Adipocyte (in vitro differentiated cells): Measurements from ENCODE around the gene TWF2.
A peak's percentile ranks its signal among the peaks of the same experiment; 100 is the strongest.
"Not testable (repeated sequence)": the region's sequence is repeated elsewhere in the genome, so short reads cannot be mapped to it uniquely, and the experiment has no call there.

ENCODE experiments used
- DNase-seq: peaks from one replicate; pipeline ENCODE4 v3.0.0-alpha.2; 2015; ENCODE audit warnings: low read depth
- H3K27me3 ChIP-seq: replicated peaks from 2 replicates; pipeline ENCODE4 v1.7.0; 2013; ENCODE audit warnings: mild to moderate bottlenecking, low read length, moderate library complexity; ENCODE audit not compliant: control insufficient read depth, insufficient read depth
- H3K36me3 ChIP-seq: 2 replicates; pipeline ENCODE4 v1.7.0; 2013; ENCODE audit warnings: low read length, mild to moderate bottlenecking, moderate library complexity; ENCODE audit not compliant: control insufficient read depth, insufficient read depth, severe bottlenecking
- H3K4me1 ChIP-seq: 2 replicates; pipeline ENCODE4 v1.7.0; 2013; ENCODE audit warnings: mild to moderate bottlenecking, low read length, moderate library complexity; ENCODE audit not compliant: control insufficient read depth, insufficient read depth
- H3K4me3 ChIP-seq: 2 replicates; pipeline ENCODE4 v1.7.0; 2013; ENCODE audit warnings: mild to moderate bottlenecking, low read length, moderate library complexity
- H3K9ac ChIP-seq: 2 replicates; pipeline ENCODE4 v1.7.0; 2013; ENCODE audit warnings: mild to moderate bottlenecking, low read length, moderate library complexity
- H3K9me3 ChIP-seq: 2 replicates; pipeline ENCODE4 v1.7.0; 2013; ENCODE audit warnings: mild to moderate bottlenecking, low read length, moderate library complexity; ENCODE audit not compliant: control insufficient read depth

Gene TWF2

DNA sequence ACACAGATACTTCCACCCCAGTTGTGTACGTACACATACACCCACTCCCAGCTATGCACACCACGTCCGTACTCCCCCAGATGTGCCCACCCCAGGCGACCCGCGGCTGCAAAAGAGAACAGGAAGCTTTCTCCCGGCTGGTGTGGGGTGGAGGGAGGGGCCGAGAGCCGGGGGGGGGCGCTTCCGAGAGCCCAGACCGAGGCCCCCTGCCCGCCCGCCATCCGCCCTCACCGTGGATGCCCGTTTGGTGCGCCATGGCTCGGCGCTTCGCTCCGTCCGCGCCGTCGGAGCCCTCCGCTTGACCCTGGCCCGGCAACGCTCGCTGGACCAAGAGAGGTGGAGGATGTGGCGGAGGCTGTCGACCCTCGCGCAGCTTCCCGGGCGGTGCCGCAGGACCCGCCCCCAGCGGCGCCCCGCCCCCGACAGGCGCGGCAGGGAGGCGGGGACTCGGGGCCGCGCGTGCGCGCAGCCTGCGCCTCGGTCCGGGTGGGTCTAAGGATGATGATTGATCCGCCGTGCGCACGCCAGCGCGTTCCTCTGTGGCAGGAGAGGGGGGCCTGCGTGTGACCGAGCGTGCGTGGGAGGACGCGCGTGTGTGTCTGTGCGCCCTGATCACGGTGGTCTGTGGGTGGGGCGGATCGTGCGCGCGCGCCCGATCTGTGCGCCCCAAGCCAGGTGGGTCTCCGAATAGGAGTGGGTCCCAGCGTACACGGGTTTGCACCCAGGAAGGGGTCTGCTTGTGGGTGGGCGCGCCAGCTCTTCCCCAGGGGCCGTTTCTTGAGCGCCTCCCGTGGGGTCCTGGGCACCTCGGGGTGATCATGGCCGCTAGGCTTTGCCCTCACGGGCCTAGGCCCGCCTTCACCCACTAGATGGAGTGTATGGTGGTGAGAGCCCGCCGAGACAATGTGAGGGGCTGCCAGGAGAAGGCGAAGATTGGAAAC, at the start of gene TWF2:
Gene TWF2 (minus strand): TSS at position 398 of the 941 bp plus-strand sequence. CDS start 142 bp downstream, at position 256.
- peaks cover 50% of the 10 kb centered on the region for H3K4me1 ChIP-seq
- H3K27me3 ChIP-seq, result no peaks in the 10 kb centered on the region
- H3K4me3 ChIP-seq, result peak within 1 kb of the TSS; percentile 87
- peaks cover 11% of the 10 kb centered on the region for H3K36me3 ChIP-seq
- H3K9me3 ChIP-seq, result no peaks in the 10 kb centered on the region
- peak within 1 kb of the TSS; percentile 99 for H3K9ac ChIP-seq
- peak; percentile 93 for DNase-seq

DNA sequence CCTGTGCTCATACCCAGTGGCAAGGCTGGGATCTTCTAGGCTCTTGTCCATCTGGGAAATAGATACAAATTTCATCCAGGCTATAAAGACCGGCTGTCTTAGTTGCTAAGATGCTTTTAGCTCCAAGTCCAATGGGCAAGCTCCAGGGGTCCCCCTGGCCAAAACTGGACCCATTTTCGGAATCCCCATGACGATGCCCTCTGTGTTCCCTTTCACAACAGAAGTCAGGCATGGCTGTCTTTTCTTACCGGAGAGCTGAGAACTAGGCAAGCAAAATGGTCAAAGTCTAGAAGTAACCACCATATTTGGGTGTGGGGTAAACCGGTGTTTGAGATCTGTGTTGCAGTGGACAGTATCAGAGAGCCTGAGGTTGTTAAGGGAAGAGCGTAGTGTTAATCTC, 49.7 kb upstream of the TWF2 start:
- peak overlapping the region; percentile 89 for H3K4me3 ChIP-seq
- no peaks in the 10 kb centered on the region for H3K27me3 ChIP-seq
- H3K9me3 ChIP-seq, result no peaks in the 10 kb centered on the region
- H3K4me1 ChIP-seq, result peaks cover 33% of the 10 kb centered on the region
- peaks cover 24% of the 10 kb centered on the region for H3K36me3 ChIP-seq
- DNase-seq, result no peak
- peak overlapping the region; percentile 98 for H3K9ac ChIP-seq

DNA sequence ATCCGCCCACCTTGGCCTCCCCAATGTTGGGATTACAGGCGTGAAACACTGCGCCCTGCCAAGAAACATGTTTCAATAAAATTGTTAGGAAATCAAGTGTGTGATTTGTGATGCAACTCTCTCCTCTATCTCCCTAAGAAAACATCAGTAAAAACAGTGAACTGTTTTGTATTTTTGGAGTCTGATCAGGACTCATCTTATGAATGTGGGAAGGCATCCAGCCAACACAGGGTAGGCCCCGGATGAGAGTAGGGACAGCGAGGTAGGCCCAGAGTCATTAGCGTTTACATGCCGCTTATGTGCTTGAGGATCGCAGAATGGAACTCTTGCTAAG, 47.8 kb upstream of the TWF2 start:
- no peak for DNase-seq
- Histone ChIP-seq H3K9me3 (no peaks in the 10 kb centered on the region), H3K36me3 (peaks cover 8% of the 10 kb centered on the region), H3K4me1 (peaks cover 51% of the 10 kb centered on the region), H3K9ac (peak overlapping the region; percentile 98), H3K27me3 (no peaks in the 10 kb centered on the region), H3K4me3 (peak overlapping the region; percentile 89)

DNA sequence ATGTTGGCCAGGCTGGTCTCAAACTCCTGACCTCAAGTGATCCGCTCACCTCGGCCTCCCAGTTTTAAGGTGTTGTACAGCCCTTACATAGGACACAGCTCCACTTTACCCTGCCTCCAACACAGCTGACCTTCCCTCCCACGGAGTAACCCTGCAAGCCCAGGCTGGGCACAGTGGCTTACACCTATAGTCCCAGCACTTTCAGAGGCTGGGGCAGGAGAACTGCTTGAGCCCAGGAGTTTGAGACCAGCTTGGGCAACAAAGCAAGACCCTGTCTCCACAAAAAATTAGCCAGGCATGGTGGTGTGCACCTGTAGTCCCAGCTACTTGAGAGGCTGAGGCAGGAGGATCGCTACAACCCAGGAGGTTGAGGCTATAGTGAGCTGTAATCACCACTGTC, 45.1 kb upstream of the TWF2 start:
- H3K9me3 ChIP-seq, H3K4me3 ChIP-seq, H3K27me3 ChIP-seq, DNase-seq, H3K36me3 ChIP-seq, H3K9ac ChIP-seq: not testable (repeated sequence)
- H3K4me1 ChIP-seq, result peaks cover 60% of the 10 kb centered on the region

DNA sequence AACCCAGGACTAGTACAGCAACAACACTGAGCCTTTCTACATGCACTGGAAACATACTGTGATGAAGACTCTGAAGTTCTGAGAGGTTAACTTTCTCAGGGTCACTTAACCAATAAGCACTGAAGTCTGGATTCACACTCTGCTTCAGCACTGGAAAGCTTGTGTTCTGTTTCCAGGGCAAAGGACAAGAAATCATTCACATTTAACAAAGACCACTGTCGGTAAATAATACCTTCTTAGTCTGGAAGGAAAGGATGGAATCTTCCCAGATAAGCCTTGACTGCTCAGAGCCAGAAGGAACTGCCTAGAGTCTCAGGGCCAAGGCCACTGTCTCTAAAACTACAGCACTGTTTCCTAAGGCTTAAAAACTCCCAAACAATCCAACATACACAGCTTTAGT, 44.3 kb upstream of the TWF2 start:
- Histone ChIP-seq H3K9me3 (no peaks in the 10 kb centered on the region), H3K4me3 (no peak overlapping the region), H3K27me3 (no peaks in the 10 kb centered on the region), H3K36me3 (no peaks in the 10 kb centered on the region), H3K4me1 (peaks cover 53% of the 10 kb centered on the region), H3K9ac (peak overlapping the region; percentile 9)
- no peak for DNase-seq

DNA sequence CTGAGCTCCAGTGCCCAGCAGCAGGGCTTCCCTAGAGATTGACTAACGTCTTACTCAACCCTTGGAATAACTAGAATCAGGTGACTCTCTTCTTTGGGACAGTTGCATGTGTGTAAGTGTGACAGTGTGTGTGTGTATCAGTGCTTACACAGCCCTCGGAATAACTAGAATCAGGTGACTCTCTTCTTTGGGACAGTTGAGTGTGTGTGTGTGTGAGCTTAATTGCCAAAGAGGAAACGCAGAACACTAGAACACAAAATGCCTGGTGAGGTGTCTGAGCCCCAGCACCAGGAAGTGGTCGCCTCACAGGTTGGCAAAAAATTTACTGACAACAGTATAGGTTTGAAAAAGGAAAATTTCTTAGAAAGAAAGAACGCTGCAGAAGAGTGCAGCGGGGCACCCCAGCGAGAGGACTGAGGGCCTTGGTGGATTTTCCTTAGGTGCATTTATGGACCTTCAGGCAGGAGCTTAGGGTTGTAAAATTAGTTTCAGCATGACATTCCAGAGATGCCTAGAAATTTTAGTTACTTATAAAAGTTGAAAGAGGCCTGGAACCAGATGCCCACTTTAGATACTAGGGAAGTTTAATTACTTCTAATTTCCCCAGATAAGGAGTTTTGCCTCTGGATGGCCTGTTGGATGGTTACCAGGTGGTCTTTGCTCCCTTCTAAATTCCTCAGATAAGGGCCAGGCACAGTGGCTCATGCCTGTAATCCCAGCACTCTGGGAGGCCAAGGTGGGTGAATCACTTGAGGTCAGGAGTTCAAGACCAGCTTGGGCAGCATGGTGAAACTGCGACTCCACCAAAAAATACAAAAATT, 43.2 kb upstream of the TWF2 start:
- peaks cover 52% of the 10 kb centered on the region for H3K4me1 ChIP-seq

DNA sequence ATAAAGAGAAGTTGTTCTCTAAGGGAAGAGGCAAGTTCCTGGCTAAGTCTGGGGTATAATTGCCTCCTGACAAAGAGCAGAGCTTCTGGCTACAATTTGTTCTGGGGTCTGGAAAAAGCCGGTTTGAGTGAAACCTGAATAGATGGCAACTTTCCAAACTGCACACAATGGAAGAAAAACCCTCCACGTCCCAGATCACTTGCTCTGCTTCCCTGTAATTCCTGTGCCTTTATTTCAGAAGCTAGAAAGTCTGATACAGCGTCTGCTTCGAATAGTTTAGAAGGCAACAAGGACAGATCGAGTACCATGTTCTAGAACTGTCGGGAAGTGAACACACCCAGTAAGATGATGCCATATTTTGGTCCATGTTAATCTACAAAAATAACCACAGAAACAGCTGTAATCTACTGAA, 41.1 kb upstream of the TWF2 start:
- Histone ChIP-seq H3K36me3 (no peaks in the 10 kb centered on the region), H3K27me3 (no peaks in the 10 kb centered on the region), H3K4me3 (peak overlapping the region; percentile 98), H3K9me3 (no peaks in the 10 kb centered on the region), H3K4me1 (peaks cover 58% of the 10 kb centered on the region), H3K9ac (peak overlapping the region; percentile 100)
- DNase-seq, result peak; percentile 78

More for the DNA sequence above, 43.2 kb upstream of the TWF2 start:
- no peaks in the 10 kb centered on the region for H3K27me3 ChIP-seq
- H3K4me3 ChIP-seq, result no peak overlapping the region
- no peaks in the 10 kb centered on the region for H3K36me3 ChIP-seq
- peak; percentile 36 for DNase-seq
- H3K9me3 ChIP-seq, result no peaks in the 10 kb centered on the region
- no peak overlapping the region for H3K9ac ChIP-seq

DNA sequence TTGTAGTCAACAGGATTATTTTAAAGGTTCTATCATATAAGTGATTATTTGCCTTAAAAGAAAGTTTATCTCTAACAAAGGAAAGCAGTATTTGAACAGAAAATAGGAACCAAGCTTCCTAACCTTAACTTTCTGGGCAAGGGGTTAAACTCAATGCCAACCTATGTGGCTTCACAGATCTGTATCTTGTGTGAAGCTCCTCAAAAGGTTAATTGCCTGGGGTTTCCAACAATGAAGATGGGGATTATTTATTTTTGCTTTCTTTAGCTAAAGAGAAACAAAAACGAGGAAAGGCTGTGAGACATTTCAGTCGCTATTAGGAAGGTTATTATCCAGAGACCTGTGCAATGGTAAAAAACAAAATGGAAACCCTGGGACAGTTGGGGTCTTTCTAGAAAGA, 40.6 kb upstream of the TWF2 start:
- Histone ChIP-seq H3K4me3 (peak overlapping the region; percentile 98), H3K4me1 (peaks cover 59% of the 10 kb centered on the region), H3K36me3 (no peaks in the 10 kb centered on the region), H3K9me3 (no peaks in the 10 kb centered on the region), H3K9ac (peak overlapping the region; percentile 100), H3K27me3 (no peaks in the 10 kb centered on the region)
- DNase-seq, result no peak

DNA sequence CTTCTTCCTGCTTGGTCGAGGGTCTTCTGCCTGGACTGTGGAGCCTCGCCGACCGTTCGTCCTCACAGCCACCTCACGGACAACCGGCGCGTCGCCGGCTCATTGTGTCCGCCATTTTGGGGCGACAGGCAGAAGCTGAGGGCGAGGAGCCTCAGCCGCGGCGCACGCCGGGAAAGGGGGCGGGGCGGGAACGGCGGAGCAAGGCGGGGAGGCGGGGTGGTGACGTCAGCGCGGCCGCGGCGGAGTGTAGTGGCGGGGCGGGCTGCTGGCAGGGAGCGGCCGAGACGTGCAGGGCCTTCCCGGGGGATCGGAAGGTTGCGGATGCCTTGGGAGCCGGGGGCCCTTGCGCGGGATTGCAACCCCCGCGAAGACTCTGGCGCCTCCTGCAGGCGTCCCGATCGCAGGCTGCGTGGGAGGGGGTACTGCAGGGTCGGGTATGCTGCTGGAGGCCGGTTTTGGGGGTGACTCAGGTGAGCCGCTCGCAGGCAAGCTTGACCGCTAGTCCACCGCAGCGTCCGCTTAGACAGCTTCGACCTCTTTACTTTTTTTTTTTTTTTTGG, 39.6 kb upstream of the TWF2 start, which contains the start of gene WDR82:
Gene WDR82 (minus strand): TSS at position 140 of the 560 bp plus-strand sequence. CDS start 288 bp downstream, outside the sequence.
- no peaks in the 10 kb centered on the region for H3K27me3 ChIP-seq
- no peaks in the 10 kb centered on the region for H3K9me3 ChIP-seq
- H3K4me3 ChIP-seq, result peak within 1 kb of the TSS; percentile 98
- H3K36me3 ChIP-seq, result no peaks in the 10 kb centered on the region
- H3K4me1 ChIP-seq, result peaks cover 67% of the 10 kb centered on the region
- peak within 1 kb of the TSS; percentile 100 for H3K9ac ChIP-seq
- peak; percentile 98 for DNase-seq

DNA sequence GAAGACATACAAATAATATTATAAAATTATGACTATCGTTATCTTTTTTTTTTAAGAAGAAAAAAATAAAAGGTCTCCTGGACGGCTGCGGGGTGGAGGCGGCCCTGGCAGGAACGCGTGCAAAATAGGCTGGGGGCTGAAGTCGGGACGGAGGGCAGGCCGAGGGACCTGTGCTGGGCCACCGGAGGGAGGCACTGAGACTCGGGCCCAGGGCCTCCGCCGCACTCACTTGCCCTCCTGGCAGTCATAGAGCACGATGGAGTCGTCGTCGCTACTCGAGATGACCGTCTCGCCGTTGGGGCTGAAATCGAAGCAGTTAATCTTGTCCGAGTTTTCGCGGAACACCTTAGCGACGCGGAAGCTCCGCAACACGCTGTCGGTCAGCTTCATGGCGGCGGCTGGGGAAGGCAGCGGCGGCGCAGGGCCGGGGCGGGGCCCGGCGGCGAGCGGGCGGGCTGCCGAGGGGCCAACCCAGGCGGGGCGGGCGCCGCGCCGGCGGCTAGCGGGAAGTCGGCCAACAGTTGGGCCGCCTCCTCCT, 39.1 kb upstream of the TWF2 start:
- no peaks in the 10 kb centered on the region for H3K27me3 ChIP-seq
- peaks cover under 1% of the 10 kb centered on the region for H3K36me3 ChIP-seq
- peak; percentile 77 for DNase-seq
- H3K4me1 ChIP-seq, result peaks cover 65% of the 10 kb centered on the region
- H3K9me3 ChIP-seq, result no peaks in the 10 kb centered on the region
- peak overlapping the region; percentile 100 for H3K9ac ChIP-seq
- H3K4me3 ChIP-seq, result peak overlapping the region; percentile 98
